Colon (tissue), 2 donors: ENCODE measurements around the gene CYP2W1.

Experiments used
- FAIRE-seq: peaks from 2 replicates; lab custom pipeline; 2012; peaks lifted over from hg19 to GRCh38; lab: Jason Lieb, UNC
- donor health status: control.
- donor health status: control.

The CYP2W1 gene

GRCh38 chr7:1015196-1016121 is 32.5 kb downstream of the CYP2W1 start:
- no peak for FAIRE-seq

DNA sequence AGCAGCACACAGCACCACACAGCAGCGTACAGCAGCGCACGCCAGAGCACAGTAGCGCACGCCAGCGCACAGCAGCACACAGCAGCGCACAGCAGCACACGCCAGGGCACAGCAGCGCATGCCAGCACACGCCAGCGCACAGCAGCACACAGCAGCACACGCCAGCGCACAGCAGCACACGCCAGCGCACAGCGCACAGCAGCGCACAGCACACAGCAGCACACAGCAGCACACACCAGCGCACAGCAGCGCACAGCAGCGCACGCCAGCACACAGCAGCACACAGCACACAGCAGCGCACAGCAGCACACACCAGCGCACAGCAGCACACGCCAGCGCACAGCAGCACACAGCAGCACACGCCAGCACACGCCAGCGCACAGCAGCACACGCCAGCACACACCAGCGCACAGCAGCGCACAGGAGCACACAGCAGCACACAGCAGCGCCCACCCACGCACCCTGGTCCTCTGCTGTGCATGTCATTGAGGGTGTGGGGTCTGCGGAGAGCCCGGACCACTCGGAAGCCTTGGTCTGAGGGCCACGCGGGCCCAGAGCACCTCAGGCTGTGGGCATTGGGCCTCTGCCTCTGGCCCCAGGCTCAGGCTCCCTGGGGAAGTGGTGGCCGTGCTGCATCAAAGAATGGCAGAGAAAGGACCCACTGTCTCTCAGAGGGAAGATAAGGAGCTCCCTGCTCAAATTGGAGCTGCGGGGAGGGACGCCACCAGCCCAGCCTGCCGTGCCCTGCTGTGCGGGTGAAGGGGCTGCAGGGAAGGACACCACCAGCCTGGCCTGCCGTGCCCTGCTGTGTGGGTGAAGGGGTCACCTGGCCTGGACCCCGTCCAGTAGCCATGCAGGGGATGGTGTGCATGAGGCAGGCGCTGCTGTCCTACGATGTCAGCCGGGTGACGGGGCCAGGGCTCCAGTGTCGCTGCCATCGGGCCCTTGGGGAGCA is 33.9 kb downstream of the CYP2W1 start:
- FAIRE-seq: no peak

DNA sequence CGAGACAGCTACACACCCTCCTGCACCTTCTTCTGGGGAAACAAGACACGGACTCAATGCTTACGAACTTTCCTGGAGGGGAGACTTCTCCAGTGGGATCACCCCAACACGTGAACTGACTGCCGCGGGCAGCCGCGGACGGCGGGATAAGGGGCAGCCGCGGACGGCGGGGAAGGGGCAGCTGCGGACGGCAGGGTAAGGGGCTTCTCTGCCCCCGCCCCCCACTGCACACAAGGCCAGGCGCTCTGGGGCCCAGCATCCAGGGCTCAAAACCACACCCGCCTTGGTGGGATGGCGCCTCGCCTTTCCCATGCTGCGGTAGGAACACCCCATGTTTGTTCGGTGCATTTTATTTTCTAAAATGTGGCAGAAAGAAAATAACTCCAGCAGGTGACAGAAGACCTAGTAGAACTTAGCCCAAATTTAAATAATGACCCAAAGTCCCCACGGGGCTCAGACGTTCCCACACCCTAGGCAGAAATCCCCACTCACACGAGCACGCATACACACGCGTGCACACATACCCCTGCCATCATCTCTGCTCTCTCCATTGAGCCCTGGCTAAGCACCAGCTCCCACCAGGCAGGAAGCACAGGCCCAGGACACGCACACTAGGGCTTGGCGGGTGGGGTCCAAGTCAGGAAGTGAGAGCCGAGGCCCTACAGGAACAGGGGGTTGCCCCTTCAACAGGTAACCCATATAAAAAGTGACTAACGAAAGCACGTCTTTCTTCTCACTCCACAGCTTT is 34.8 kb downstream of the CYP2W1 start:
- FAIRE-seq: no peak

- FAIRE-seq: no peak
These were observed 35.3 kb downstream of the CYP2W1 start for GRCh38 chr7:1018334-1018695.

- no peak for FAIRE-seq
These were observed 36.3 kb downstream of the CYP2W1 start for GRCh38 chr7:1019255-1019785.

DNA sequence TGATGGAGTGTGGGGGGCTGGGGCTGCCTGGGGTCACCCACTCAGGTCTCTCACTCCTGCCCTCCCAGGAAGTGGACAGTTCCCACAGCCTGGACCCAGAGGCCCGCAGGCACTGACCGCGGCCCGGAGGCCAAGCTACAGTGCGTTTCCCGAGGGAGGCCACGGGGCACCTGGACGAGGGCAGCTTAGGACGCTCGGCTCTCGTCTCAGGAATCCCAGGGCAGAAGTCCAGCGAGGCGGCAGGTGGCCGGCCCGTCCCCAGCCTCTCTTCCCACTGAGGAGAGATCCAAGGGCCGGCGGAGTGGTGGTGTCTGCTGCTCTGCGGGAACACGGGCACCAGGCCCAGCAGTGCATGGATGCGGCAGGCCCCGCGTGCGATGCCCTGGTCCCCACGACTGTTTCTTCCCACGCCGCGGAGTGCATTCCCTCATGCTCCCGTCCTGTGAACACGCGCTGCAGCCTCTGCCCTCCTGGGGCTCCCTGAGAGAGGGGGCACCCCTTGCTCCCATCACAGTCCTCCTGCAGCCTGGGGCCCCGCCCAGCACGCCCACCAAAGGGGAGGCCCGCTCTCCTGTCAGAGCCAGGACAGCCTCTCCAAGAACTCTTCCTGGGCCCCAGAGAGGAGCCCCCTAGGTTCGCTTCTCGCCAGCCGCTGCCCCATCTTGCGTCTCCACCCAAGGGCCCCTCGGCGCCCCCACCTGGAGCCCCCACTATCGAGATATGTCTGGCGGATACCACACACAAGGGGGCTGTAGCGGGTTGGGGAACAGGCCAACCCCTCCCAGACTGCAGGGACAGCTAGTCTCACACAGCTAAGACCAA is 37.0 kb downstream of the CYP2W1 start:
- no peak for FAIRE-seq

GRCh38 chr7:1020849-1021251 is 37.9 kb downstream of the CYP2W1 start:
- no peak for FAIRE-seq

GRCh38 chr7:1021366-1021765 is 38.4 kb downstream of the CYP2W1 start:
- no peak for FAIRE-seq

DNA sequence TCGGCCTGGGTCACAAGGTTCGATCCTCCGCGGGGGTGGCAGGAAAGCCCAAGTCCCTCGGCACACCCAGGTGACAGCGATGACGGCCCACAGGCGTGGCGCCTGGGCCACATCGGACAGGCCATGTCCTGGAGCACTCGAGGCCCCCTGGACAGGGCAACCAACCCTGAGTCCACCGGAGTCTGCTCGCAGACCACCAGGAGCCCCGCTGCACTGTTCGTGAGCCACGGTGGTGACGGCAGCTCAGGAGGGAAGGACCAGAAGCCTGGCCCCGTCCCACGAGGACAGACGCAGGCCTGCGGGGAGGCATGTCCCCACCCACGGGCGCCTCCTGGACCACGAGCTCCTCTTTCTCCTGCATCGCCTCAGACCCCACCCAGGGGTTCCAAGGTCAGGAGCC is 39.0 kb downstream of the CYP2W1 start:
- FAIRE-seq: no peak

- no peak for FAIRE-seq
These were observed 39.4 kb downstream of the CYP2W1 start for GRCh38 chr7:1022356-1022755.

DNA sequence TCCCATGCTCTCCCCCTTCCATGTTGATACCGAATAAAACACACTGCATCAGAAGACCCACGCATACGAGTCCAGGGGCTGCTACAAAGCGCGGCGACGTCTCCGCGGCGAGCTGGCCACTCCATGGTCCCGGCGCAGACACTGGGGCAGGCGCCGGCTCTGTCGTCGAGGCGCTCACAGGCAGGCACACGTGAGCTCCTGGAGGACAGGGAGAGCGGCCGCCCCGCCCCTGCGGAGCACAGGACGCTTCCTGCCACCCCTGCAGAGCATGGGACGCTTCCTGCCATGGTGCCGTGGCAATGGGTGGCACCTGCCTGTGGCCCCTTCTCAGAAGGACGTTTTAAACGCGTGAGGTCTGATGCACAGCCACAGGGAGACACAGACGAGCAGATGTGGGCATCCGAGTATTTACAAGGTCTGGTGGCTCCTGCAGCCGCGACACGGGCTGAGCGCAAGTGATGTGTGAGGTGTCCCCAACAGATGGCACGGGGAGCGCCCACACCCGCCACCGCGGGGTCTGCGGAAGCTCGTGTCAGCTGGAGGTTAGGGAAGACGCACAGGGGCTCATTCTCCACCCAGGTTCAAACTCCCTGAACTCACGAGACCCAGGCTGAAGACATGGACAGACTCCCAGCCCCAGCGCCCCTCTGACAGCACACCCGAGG is 40.0 kb downstream of the CYP2W1 start:
- no peak for FAIRE-seq

- FAIRE-seq: no peak
These were observed 41.4 kb downstream of the CYP2W1 start for GRCh38 chr7:1024331-1024841.

GRCh38 chr7:1024876-1025742 is 42.1 kb downstream of the CYP2W1 start:
- no peak for FAIRE-seq

GRCh38 chr7:1025743-1026581 is 43.0 kb downstream of the CYP2W1 start:
- no peak for FAIRE-seq

- no peak for FAIRE-seq
These were observed 43.8 kb downstream of the CYP2W1 start for GRCh38 chr7:1026721-1027161.

- no peak for FAIRE-seq
These were observed 44.5 kb downstream of the CYP2W1 start for GRCh38 chr7:1027242-1028043.

DNA sequence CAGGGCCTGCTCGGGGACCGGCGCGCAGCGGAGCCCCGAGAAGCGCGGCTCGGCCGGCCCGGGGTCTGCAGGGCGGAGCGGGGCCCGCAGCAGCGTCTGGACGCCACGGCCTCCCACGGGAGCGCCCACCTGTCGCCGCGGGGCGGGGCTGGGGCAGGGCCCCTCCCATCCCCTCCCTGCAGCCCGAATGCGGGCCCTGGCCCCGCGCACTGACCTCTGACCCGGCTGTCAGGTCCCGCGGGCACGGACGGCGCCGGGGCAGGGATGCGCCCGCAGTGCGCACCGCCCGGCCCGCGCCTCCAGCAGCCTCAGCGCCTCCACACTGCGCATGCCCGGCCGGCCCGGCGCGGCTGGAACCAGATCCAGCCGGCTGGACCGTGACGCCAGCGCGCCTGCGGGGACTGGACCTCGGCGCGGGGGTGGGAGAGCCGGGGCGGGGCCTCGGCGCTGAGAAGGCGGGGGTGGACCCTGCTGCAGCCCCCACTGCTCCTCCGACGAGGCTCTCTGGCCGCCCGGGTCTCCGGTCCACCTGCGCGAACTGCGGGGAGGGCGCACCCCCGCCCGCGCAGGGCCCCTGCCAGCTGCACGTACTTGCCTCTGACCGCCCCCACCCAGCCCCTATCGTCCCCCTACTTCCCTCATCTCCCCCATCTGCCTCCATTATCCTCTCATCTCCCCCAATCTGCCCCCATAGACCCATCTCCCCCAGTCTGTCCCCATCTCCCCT is 45.2 kb downstream of the CYP2W1 start:
- no peak for FAIRE-seq
